Brain microvascular endothelial cell (primary cell): ENCODE results near the gene HSPA1B.

ENCODE experiments used
- DNase-seq: peaks from one replicate; pipeline ENCODE4 v3.0.0-alpha.2; 2020
- H3K27ac ChIP-seq: fragments of 250-450 bp; sonication (Bioruptor Pico); 2 replicates; pipeline ENCODE4 v1.5.1; 2020; ENCODE audit warnings: mild to moderate bottlenecking, moderate library complexity
- H3K27me3 ChIP-seq: fragments of 250-450 bp; sonication (Bioruptor Pico); replicated peaks from 2 replicates; pipeline ENCODE4 v1.5.1; 2020; ENCODE audit warnings: mild to moderate bottlenecking
- H3K36me3 ChIP-seq: fragments of 250-450 bp; sonication (Bioruptor Pico); replicated peaks from 2 replicates; pipeline ENCODE4 v1.5.1; 2020; ENCODE audit warnings: mild to moderate bottlenecking
- H3K4me3 ChIP-seq: 2 replicates; pipeline ENCODE4 v1.5.1; 2011; ENCODE audit warnings: low read depth, mild to moderate bottlenecking, control low read depth, low read length, moderate library complexity
- in situ Hi-C: cut with HindIII; loops from 2 replicates; pipeline ENCODE4 v1.10.0; 2017; ENCODE audit warnings: low sequenced_read_pairs, low pct_ligation_motif_present
- TF ChIP-seq, protein P1 (sequence below): IDR thresholded peaks from 2 replicates; pipeline ENCODE4 v1.5.1; 2011; ENCODE audit warnings: low read depth, mild to moderate bottlenecking, moderate library complexity, low read length, control low read depth, inconsistent platforms; ENCODE audit errors: missing control alignments

Gene HSPA1B

GRCh38 chr6:31781244-31782125, 46.1 kb upstream of the HSPA1B start:
- in situ Hi-C loops = no loop called here
- DNase-seq = no peak
- TF ChIP-seq, protein P1, sequence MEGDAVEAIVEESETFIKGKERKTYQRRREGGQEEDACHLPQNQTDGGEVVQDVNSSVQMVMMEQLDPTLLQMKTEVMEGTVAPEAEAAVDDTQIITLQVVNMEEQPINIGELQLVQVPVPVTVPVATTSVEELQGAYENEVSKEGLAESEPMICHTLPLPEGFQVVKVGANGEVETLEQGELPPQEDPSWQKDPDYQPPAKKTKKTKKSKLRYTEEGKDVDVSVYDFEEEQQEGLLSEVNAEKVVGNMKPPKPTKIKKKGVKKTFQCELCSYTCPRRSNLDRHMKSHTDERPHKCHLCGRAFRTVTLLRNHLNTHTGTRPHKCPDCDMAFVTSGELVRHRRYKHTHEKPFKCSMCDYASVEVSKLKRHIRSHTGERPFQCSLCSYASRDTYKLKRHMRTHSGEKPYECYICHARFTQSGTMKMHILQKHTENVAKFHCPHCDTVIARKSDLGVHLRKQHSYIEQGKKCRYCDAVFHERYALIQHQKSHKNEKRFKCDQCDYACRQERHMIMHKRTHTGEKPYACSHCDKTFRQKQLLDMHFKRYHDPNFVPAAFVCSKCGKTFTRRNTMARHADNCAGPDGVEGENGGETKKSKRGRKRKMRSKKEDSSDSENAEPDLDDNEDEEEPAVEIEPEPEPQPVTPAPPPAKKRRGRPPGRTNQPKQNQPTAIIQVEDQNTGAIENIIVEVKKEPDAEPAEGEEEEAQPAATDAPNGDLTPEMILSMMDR = no peak
- Histone ChIP-seq H3K27me3 (no peaks in the 10 kb centered on the region), H3K27ac (no peak overlapping the region), H3K4me3 (no peak overlapping the region), H3K36me3 (peaks cover 89% of the 10 kb centered on the region)

DNA sequence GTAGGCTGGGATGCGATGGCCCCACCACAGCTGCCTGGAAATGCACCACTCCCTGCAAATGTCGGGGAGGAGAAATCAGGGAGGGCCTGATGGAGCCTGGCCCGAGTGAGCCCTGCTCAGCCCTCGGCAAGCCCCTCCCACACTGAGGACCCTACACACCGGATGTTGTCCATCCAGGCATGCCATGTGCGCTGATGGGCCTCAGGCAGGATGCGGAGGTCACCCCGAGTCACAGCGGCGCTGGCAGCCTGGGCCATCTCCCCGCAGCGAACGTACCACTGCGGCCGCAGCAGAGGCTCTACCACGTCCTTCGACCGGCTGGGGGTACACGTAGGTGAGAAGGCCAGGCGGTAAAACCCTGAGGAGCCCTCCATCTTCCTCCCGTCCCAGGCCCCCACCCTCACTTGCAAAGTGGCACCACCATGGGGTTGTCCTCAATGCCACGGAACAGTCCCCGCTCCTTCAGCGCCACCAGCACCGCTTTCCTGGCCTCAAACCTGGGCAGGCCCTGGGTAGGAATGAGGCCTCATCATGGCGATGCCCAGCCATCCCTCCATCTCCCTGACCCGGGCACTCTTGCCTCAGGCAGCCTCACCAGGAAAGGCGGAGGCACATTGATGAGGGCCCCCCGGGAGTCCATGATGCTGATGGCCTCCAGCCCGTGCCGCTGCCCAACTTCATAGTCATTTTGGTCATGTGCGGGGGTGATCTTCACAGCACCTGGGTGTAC, 45.2 kb upstream of the HSPA1B start:
- H3K27me3 ChIP-seq = no peaks in the 10 kb centered on the region
- in situ Hi-C loops = no loop called here
- no peak overlapping the region for H3K4me3 ChIP-seq
- no peak overlapping the region for H3K27ac ChIP-seq
- peaks cover 89% of the 10 kb centered on the region for H3K36me3 ChIP-seq
- DNase-seq = no peak
- TF ChIP-seq, protein P1 = no peak

DNA sequence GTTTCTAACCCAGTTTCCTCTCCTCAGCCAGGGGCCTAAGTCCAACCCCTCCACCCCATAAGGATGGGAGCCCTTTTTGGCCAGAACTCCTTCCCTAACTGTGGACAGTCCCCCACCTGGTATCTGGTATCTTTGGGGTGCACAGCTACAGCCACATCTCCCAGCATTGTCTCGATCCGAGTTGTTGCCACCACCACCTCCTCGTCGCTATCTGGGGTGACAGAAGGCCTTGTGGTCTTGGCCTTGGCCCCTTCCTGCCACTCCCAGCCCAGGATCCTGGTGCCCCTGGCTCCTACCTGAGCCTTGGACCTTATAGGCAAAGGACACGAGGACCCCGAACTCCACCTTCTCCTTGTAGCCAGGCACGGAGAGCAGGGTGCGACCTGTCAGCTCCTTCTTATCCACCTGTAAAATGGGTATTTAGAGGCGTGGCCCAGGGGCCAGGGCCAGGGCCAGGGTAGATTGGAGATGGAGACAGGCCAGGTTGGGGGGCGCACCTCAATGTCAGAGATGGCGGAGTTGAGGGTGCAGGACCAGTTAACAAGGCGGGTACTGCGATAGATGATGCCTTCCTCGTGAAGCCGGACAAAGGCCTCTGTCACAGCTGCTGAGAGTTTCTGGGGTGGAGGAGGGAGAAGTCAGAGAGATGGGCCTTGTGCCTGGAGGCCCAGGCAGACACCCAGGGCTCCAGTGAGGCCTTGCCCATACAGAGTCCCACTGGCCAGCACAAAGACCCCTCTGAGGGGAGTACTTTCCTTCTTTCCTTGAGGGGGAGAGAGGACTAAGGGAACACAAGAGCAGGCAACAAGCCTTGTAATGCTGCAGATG, 43.2 kb upstream of the HSPA1B start:
- in situ Hi-C loops = no loop called here
- Histone ChIP-seq H3K27ac (no peak overlapping the region), H3K4me3 (no peak overlapping the region), H3K27me3 (no peaks in the 10 kb centered on the region), H3K36me3 (peaks cover 71% of the 10 kb centered on the region)
- TF ChIP-seq, protein P1 = no peak
- no peak for DNase-seq

DNA sequence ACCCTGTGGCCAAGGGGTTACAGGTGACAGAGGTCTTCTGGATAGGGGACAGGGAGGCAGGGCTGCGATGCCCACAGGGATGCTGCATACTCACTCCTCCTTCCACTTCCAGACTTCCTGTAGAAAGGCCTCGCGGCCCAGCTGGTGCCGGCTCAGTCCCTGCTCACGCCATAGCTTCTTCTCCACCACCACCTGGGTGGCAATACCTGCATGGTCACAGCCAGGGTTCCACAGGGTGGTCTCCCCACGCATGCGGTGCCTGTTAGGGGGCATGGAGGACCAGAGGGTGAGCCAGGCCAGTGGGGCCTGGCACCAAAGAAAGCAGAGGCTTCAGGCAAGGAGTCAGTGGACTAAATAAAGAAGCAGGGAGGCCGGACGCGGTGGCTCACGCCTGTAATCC, 42.1 kb upstream of the HSPA1B start:
- TF ChIP-seq, protein P1 = no peak
- H3K36me3 ChIP-seq = peaks cover 66% of the 10 kb centered on the region
- no peak for DNase-seq
- H3K4me3 ChIP-seq = no peak overlapping the region
- no peak overlapping the region for H3K27ac ChIP-seq
- H3K27me3 ChIP-seq = no peaks in the 10 kb centered on the region
- in situ Hi-C loops = no loop called here

- Histone ChIP-seq H3K27ac (no peak overlapping the region), H3K27me3 (no peaks in the 10 kb centered on the region), H3K36me3 (peaks cover 25% of the 10 kb centered on the region), H3K4me3 (no peak overlapping the region)
- DNase-seq = peak; percentile 45
- in situ Hi-C loops = no loop called here
- TF ChIP-seq, protein P1 = peak; percentile 82
These were observed 36.0 kb upstream of the HSPA1B start for GRCh38 chr6:31791324-31792089.
